ENCODE results near the gene ATG16L2.

GRCh38 chr11:72829178-72829577, 15.0 kb downstream of the ATG16L2 start:
- TF ChIP-seq CTCF (IDR thresholded peaks at IDR 0.05; ENCODE audit: insufficient read depth, low read depth, low read length): no peak
- TF ChIP-seq EZH2 (IDR thresholded peaks at IDR 0.05; ENCODE audit: insufficient read depth, low read length): no peak

Data from astrocyte (in vitro differentiated cells and primary cell).